ENCODE results near the gene PRELP.
"Not testable (repeated sequence)": the region's sequence is repeated elsewhere in the genome, so short reads cannot be mapped to it uniquely, and the experiment has no call there.

Gene PRELP

DNA sequence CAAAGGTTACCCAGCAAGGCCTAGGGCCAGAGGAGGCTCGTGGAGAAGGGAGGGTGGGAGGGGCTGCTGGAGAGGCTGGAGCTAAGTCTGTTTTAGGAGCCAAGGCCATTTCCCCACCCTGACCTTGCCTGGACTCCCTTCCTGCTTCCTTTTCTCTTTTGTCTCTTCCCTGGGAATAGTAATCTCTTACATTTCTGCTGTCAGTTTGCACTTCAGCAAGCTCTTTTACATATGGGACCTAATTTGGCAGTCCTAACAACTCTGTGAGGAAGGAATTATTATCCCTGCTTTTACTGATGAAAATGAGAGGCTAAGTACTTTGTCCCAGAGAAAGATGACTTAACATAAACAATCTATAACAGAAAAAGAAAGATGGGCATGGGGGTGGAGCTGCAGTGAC is 32.2 kb downstream of the PRELP start:
- DNase-seq (ENCODE audit: low spot score) = no peak

DNA sequence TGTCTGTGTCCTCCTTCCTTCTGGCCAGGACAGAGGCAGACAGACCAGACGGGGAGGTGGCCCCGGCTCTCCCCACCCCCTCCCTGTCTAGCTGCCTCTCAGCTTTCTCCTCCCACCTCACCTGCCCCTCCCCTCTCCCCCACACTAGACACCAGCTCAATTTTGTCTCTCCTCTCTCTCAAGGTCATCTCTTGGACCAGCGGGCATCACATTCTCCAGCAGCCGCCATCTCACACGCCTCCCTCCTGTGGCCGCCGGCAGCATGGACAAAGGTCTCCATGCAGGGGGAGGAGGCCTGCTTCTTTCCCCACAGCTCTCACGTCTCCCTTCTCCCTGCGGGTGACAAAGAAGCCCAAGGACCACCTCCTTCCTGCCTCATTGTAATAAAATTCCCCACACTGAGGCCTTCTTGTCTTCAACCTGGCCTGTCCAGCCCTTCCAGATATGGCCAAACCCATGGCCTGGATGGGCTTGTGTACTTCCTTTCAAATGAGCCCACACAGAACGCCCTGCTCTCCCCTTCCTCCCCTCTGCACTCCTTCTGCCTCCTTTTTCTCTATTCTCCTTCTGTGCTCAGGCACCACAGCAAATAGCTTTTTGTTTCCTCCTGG is 33.0 kb downstream of the PRELP start:
- no peak for DNase-seq (ENCODE audit: low spot score)

DNA sequence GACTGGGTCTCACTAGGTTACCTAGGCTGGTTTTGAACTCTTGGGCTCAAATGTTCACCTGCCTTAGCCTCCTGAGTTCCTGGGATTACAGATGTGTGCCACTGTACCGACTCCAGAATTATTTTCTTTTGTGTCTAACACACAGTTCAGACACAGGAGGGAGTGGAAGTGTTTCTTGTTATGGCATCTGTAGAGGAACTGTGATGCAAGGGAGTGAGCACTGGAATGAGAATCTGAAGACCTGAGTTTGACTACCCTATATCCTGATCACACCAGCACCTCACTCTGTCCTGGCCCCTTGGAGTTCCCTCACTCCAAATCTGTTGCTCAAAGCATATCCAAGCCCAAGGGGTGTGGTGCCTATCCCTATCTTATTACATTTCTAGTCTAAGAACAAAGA is 33.5 kb downstream of the PRELP start:
- no peak for DNase-seq (ENCODE audit: low spot score)

DNA sequence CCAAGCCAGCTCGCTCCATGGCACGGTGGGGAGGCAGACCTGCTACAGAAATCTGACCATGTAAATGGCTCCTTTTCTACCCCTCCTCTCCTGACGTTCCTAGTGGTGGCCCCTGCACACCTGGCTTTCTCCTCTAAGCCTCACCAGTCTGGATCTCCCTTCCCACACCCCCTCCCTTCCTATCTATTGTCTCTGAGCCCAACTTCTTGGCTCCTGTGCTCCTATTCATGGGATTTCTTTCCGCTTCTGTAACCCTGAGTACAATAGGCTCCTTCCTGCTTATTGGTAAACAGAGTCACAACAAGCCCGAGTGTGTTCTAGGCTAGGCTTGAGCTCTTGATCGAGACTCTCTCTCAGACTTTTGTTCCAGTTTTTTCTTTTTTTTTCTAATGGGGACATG is 35.9 kb downstream of the PRELP start:
- DNase-seq (ENCODE audit: low spot score) = no peak

DNA sequence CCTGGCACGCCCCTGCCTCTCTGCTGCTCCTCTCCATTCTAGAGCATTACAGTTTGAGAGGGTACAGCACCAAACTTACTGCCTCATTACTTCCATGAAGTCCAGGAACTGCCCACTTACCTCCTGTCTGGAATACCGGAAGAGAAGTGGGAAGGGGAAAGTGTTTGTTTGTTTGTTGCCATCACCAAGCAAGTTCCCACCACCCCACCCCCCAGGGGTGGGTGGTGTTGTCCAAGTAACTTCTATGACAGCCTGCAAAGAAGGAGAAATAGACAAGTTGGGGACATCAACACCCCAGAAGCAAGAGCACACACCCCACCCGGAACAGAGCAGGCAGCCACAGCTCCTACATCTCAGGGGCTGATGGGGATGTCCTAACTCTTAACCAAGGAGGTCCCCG is 36.3 kb downstream of the PRELP start:
- DNase-seq (ENCODE audit: low spot score) = no peak

DNA sequence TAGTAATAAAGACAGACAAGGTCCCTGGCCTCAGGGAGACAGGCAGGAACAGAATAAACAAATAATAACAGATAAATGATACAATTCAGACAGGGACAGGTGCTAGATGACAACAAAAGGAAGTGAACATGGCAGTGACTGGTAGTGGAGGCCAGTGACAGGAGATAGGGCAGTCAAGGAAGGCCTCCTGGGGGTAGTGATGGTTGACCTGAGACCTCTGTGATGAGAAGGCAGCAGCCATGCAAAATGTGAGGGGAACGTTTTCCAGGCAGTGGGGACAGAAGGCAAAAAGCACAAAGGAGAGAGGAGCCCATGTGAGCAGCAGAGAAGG is 36.9 kb downstream of the PRELP start:
- DNase-seq (ENCODE audit: low spot score) = no peak

DNA sequence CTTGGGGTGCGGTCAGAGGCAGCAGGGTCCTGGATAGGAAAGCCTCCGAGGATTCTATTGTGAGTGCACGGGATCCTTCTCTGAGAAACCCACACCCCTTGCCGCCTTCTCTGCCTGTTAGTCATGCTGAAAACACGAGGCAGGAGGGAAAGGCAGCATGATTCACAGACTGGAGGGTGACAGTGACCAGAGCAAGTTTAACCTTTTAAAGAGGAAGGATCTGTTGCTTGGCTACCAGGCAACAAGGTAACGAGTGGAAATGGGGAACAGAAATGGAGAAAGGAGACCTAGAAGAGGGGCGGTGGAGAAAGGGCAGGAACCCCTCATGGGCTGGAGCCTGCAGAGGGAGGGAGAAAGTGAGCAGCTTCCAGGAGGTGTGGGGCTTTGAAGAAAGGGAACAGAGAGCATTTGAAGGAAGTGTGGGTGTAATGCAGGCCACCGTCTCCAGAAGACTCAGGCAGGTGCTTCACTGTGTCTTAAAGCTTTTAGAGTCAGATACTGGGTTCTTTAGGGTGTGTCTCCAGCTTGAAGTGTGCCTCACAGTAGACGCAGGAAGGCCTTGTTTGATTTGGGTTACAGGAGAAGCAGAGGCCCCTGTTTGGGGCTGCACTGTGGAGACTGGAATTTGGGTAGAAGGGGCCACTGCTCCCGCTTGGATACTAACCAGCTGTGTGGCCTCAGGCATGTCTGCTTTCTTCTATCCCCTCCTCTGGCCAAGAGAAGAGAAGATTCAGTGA is 37.4 kb downstream of the PRELP start:
- DNase-seq (ENCODE audit: low spot score) = peak; percentile 17

DNA sequence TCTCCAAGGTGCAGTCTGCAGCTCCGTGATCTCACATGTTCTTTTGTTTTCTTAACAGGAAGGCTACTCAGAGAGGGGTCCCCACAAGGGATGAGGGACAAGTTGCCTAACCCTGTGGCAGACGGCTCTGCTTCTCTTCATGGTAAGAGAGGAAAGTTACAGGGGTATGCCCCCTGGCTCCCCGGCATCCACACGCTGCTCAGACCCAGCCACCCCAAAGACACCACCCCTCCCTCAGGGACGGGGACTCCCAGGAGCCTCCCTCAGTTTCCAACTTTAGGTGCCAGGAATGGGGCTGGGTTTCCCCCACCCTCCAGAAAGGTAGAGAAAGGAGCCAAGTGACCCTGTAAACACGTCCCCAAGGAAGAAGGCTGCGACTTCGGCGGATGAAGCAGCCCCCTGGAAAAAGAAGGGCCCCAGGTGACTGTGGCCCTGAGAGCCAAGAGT is 38.0 kb downstream of the PRELP start:
- DNase-seq (ENCODE audit: low spot score) = no peak

DNA sequence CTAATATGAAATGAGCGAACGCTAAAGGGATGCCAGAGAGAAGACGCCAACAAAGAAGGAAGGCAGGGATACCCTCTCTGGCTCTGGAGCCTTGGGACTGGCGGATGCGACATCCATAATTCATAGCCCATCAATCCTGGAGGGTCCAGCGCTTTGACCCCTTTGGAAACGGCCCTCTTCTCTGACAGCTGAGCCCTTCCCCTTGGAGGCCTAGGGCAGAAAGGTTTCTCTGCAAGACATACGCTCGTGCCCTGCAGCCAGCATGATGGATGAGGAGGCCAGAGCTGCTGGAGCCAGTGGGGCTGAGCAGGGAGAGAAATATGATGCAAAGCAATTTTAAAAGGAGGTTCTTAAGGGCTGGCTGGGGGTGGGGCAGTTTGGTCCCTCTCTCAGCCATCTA is 40.6 kb downstream of the PRELP start:
- no peak for DNase-seq (ENCODE audit: low spot score)

DNA sequence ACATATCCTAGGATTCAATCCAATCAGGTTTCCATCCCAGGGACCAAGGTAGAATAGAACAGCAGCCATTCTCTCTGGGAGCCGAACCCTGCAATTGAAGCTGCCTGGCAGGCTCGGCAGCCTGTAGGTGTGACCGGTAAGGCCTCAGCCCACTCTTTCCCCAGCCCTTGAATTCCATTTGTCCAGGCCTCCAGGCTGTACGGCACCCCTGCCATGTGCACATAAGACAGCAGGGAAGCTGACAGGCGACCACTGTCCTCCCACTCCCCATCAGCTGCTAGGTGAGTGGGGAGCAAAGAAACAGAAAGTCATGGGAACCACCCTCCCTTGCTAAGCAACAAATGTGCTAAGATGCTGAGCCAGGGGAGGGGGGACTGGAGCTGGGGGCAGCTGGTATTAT is 41.3 kb downstream of the PRELP start:
- no peak for DNase-seq (ENCODE audit: low spot score)

DNA sequence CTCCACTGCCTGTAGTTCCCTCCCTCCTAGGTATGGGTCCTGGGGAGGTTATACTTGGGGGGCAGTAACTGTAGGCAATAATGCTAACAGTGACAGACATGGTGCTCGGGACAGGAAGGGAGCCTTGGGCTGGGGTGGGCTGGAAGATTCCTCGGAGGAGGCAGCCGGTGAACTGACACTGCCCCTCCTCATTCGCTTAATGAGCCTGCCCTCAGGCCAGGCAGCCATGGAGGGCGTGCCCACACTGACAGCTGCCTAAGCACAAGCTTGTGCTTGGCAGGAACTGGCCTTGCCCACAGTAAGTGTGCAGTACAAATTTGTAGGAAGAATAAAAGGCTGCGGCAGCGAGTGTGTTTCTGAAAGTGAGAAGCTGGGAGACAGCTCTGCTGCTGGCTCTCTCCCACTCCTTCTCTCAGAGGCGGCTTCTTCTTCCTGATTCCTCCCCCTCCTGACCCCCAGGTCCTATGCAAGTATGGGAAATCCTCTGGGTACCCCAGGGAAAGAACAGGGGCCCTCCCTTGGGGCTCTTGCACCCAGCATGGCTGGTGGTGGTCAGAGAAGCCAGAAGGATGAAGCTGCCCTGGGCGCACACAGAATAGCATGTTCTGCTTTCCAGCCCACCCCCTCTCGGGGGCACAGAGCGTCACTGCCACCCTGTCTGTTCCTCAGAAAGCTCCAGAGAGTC is 42.0 kb downstream of the PRELP start:
- DNase-seq (ENCODE audit: low spot score) = no peak

DNA sequence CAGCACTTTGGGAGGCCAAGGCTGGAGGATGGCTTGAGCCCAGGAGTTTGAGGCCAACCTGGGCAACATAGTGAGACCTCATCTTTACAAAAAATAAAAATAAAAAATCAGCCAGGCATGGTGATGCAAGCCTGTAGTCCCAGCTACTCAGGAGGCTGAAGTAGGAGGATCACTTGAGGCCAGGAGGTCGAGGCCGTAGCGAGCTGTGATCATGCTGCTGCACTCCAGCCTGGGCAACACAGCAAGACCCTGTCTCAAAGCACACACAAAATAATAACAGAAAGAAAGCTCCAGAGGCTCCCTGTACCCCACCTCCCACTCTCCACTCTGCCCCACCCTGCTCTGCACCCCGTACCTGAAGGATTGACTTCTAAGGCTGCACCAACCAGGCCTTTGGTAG is 42.5 kb downstream of the PRELP start:
- not testable (repeated sequence) for DNase-seq (ENCODE audit: low spot score)

DNA sequence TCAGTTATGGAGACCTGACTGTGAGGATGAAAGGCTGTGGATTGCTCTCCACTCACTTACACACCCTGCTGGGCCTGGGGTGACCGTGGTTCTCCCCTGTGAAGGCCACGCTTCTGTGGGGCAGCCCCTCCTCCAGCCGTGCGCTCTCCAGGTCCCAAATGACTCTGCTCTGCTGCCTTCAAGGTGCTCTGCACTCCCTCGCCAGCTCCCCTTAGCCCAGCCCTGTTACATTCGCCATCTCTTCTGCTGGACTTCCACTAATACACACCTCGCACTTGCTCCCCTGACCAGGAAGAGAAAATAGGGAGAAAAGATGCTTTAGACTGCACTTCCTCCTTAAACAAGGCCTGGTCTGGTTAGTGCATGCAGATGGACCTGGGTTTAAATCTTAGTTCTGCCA is 42.9 kb downstream of the PRELP start:
- no peak for DNase-seq (ENCODE audit: low spot score)

DNA sequence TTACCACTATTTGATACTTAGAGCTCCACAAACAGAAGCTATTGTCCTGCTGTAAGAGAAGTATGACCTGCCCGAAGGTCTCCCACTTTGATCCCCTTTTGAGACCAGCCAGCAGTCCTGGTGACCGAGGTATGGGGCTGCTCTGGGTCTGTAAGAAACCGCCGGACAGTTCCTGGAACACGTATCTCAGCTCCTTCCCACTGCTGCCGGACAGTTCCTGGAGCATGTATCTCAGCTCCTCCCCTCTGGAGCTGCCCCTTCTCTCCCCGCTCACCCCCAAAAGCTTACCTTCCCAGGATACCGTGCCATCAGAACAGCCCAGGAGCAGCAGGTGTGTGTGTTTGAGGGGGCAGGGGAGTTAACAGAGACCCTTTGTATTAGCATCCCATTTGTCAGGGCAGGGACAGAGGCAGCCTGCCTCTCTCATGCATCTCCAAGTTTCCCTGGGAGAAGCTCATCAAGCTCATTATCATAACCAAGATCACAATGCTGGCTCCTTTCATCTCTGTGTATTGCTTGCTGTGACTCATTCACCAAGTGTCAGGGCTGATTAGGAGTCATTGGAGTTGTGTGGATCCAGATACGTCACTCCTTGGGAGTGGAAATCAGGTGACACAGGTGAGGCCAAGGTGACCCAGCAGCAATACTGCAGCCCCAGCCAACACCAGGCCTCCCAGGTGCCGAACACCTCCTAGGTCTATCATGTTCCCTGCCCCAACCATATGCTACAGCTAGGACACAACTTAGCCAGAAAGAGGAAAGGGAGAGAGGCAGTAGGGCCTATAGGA is 43.6 kb downstream of the PRELP start:
- DNase-seq (ENCODE audit: low spot score) = no peak

DNA sequence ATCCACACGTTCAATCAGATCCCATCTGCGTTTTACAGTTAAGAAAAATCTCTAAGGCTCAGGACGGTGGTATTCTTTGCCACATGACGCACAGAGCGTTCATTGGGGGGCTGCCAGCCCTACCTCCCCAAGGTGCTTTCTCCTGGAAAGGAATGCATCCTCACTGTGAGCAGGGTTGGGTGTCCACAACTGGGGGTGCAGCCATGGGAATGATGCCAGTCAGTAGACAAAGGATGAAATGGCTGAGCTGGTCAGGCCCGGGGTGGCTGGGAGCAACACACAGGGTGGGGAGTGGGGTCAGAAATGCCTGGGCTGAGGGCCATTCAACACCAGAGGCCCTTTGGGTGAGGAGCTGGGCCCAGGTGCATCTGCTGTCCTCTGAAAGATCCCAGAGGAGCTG is 44.3 kb downstream of the PRELP start:
- no peak for DNase-seq (ENCODE audit: low spot score)

DNA sequence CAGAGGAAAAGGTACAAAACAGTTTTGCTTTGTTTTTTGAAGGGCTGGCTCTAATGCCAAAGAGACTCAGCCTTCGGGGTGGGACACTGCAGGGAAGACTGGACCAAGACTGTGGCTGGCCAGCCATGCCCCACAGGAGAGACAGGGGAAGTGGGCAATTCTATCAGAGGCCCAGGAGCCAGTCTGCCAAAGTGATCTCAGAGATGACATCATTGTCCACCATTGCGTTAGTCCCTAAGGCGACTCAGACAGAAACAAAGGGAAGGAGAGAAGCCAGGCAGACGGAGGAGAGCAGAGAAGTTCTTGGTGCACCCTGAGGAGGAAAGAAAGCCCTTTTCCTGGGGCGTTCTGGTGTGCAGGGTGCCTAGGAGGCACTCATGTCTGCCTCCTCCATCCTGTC is 44.7 kb downstream of the PRELP start:
- DNase-seq (ENCODE audit: low spot score) = no peak

DNA sequence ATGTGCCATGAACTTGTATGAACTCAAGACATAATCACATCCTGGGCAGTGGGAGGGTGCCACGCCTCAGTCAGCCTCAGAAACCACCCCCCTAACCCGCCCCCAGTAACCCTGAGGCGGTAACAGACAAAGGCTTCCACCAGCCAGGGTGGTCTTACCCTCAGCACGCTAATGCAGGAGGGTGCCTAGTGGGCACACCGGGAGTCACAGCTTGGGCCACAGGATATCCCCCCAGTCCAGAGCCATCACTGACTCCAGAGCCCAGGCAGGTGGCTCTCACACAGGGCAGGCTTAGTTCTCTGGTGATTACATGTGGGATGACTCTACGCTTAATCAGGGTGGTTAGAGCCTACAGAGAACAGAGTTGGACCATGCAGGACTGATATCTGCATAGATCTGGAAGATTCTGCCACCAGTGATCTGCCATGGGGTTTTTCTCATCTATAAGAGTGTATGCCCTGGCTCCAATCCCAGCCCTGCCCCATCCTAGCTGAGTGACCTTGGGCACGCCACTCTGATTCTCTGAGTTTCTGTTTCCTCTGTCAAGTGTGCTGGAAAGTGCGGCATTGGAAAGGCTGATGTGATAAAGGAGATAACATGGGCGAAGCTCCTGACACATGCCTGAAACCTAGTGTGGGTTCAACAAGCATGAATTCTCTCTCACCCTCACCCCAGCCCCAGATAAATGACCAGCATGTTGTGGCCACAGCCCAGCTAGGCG is 45.6 kb downstream of the PRELP start:
- DNase-seq (ENCODE audit: low spot score) = no peak

DNA sequence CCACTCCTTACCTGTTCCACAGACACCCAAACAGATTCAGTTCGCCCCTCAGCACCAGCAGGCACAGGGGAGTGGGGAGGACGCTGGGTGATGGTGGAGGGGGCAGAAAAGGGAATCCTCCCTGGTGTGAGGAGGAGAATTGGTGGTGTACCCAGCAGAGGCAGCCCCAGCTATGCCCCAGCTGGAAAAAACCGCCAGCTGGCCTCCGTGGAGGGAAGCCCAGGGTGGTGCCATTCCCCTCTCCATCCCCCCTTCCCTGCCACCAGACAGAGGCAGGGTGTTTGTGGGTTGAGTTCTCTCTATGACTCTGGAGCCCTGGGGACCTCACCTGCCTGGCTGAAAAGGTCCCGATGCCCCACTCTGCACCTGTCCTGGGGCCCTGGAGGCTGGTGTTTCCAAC is 46.2 kb downstream of the PRELP start:
- no peak for DNase-seq (ENCODE audit: low spot score)

DNA sequence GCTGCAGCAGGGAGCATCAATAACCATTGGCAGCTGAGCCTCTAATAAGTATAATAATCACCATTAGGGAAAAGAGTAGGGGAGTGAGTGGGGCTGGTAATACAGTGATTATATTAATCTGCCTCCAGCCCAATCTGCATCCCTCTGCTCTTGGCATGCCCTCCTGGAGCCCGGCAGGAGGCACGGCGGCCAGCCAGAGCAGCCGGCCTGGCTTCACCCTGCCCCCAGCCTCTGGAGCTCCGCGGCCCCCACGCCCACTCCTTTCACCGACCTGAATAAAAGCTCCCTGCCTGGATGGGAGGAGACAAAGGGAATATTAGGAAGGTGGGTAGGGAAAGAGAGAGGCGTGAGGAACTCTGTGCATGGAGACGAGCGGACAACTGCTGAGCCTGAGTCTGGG is 46.6 kb downstream of the PRELP start:
- DNase-seq (ENCODE audit: low spot score) = no peak

DNA sequence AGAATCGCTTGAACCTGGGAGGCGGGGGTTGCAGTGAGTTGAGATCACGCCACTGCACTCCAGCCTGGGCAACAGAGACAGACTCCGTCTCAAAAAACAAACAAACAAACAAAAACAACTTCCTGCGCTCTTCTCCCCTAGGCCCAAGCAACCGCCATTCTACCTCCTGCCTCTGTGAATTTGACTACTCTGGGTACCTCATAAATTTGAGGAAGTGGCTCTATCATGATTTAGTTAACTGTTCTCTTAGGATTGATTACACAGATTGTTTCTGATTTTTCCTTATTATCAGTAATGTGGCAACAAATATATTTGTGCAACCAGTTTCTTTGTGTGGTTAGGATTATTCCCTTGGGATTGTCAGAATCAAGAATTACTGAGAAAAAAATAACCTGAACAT is 48.1 kb downstream of the PRELP start:
- no peak for DNase-seq (ENCODE audit: low spot score)

DNA sequence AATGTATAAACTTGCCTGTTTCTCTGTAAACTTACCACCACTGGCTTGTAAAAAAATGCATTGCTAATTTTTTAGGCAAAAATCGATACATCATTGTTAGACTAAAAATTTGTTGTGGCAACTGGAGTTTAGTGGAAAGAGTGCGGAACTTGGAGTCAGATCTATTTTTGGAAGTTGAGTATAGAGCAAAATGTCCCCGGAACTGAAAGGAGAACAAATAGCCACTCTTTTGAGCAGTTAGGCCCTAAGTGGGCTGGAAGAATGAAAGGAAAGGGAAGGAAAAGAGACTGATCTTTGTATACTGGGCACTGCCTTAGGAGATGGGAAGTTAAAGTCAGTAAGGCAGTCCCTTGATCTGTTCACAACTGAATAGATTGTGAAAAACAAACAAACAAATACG is 48.5 kb downstream of the PRELP start:
- DNase-seq (ENCODE audit: low spot score) = no peak

DNA sequence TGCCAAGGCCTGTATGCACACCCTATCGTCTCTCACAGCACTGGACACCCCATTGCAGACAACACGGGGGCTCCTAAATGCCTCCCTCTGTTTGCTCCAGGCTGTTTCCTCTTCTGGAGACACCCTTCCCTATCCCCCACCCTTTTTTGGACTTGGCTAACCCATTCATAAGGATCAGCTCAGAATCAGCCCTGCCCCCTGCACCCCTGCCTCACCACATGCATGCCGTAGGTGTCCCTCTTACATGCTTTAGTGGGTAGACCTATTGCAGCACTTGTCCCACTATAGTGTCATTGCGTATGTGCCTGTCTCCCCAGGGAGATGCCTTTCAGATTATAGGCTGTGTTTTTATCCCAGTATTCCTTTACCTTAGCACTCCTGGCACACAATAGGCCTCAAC is 49.2 kb downstream of the PRELP start:
- no peak for DNase-seq (ENCODE audit: low spot score)
